Skeletal muscle cell (primary cell): ENCODE data around the gene CARHSP1.

Experiments used
- DNase-seq: peaks from one replicate; pipeline ENCODE4 v3.0.0-alpha.2; 2010; ENCODE audit warnings: low read depth
- H3K4me3 ChIP-seq: 2 replicates; pipeline ENCODE4 v1.5.1; 2011; ENCODE audit warnings: low read depth, mild to moderate bottlenecking, control low read depth, low read length, moderate library complexity

The CARHSP1 gene

GRCh38 chr16:8894736-8895334 lies 26.0 kb upstream of the CARHSP1 start:
- no peak overlapping the region for H3K4me3 ChIP-seq
- no peak for DNase-seq

GRCh38 chr16:8893976-8894690 lies 25.3 kb upstream of the CARHSP1 start:
- DNase-seq: no peak

GRCh38 chr16:8893426-8893825 lies 24.6 kb upstream of the CARHSP1 start:
- no peak overlapping the region for H3K4me3 ChIP-seq
- DNase-seq: no peak

More at GRCh38 chr16:8893976-8894690, 25.3 kb upstream of the CARHSP1 start:
- no peak overlapping the region for H3K4me3 ChIP-seq

- no peak for DNase-seq
- H3K4me3 ChIP-seq: no peak overlapping the region
Measured at GRCh38 chr16:8892101-8892575, 23.3 kb upstream of the CARHSP1 start.

- DNase-seq: no peak
- no peak overlapping the region for H3K4me3 ChIP-seq
Measured at GRCh38 chr16:8890549-8890921, 21.7 kb upstream of the CARHSP1 start.

- no peak overlapping the region for H3K4me3 ChIP-seq
- DNase-seq: no peak
Measured at GRCh38 chr16:8889893-8890548, 21.2 kb upstream of the CARHSP1 start.

- H3K4me3 ChIP-seq: no peak overlapping the region
Measured at GRCh38 chr16:8888951-8889892, 20.4 kb upstream of the CARHSP1 start.

GRCh38 chr16:8887952-8888560 lies 19.2 kb upstream of the CARHSP1 start:
- no peak overlapping the region for H3K4me3 ChIP-seq
- DNase-seq: no peak

More at GRCh38 chr16:8888951-8889892, 20.4 kb upstream of the CARHSP1 start:
- DNase-seq: no peak

- DNase-seq: no peak
- H3K4me3 ChIP-seq: no peak overlapping the region
Measured at GRCh38 chr16:8887431-8887765, 18.6 kb upstream of the CARHSP1 start.

GRCh38 chr16:8886593-8887430 lies 18.0 kb upstream of the CARHSP1 start:
- no peak overlapping the region for H3K4me3 ChIP-seq
- DNase-seq: no peak

GRCh38 chr16:8885674-8886592 lies 17.1 kb upstream of the CARHSP1 start:
- DNase-seq: no peak
- no peak overlapping the region for H3K4me3 ChIP-seq

- no peak for DNase-seq
- no peak overlapping the region for H3K4me3 ChIP-seq
Measured at GRCh38 chr16:8882725-8883377, 14.0 kb upstream of the CARHSP1 start.

GRCh38 chr16:8882041-8882617 lies 13.3 kb upstream of the CARHSP1 start, which contains the start of gene LITAFD:
LITAFD (plus strand) TSS chr16:8882351; CDS start chr16:8884356, 2,005 bp downstream.
- no peak within 1 kb of the TSS for H3K4me3 ChIP-seq
- DNase-seq: no peak

GRCh38 chr16:8880839-8881510 lies 12.2 kb upstream of the CARHSP1 start:
- no peak overlapping the region for H3K4me3 ChIP-seq
- no peak for DNase-seq

GRCh38 chr16:8878523-8878911 lies 9.7 kb upstream of the CARHSP1 start:
- no peak overlapping the region for H3K4me3 ChIP-seq

GRCh38 chr16:8877894-8878522 lies 9.2 kb upstream of the CARHSP1 start:
- no peak for DNase-seq
- H3K4me3 ChIP-seq: no peak overlapping the region

More at GRCh38 chr16:8878523-8878911, 9.7 kb upstream of the CARHSP1 start:
- peak; percentile 51 for DNase-seq
